Measurements from ENCODE around the gene SDCBP2.

- TF ChIP-seq EZH2phosphoT487 (IDR thresholded peaks at IDR 0.05; ENCODE audit: unreplicated experiment) (no peak), EZH2 (IDR thresholded peaks at IDR 0.05; ENCODE audit: low read depth, unreplicated experiment) (no peak), CTCF (conservative IDR thresholded peaks at IDR 0.05; ENCODE audit: low read depth in 2 of 2) (no peak), ZNF114 (CRISPR knock-in tag; IDR thresholded peaks at IDR 0.05) (no peak), POLR2AphosphoS5 (IDR thresholded peaks at IDR 0.05; ENCODE audit: low read depth) (no peak), JUNB (IDR thresholded peaks at IDR 0.05; ENCODE audit: unreplicated experiment) (no peak), REST (IDR thresholded peaks at IDR 0.05; ENCODE audit: unreplicated experiment) (no peak), ZNF331 (CRISPR knock-in tag; IDR thresholded peaks at IDR 0.05; ENCODE audit: low read depth) (no peak)
Observed at GRCh38 chr20:1310506-1311190, 18.3 kb downstream of the SDCBP2 start.

Data from GM23338 (cell line).